Measurements from ENCODE around the gene ICE2. TPM values are rescaled to one million over a fixed set of nuclear protein-coding genes. Genes with fewer than 3 reads are reported as not detected.

Gene ICE2
- polyA plus RNA-seq, 1 of the 3 experiments (the other 2 are of a cell fraction), result 19.0 TPM

DNA sequence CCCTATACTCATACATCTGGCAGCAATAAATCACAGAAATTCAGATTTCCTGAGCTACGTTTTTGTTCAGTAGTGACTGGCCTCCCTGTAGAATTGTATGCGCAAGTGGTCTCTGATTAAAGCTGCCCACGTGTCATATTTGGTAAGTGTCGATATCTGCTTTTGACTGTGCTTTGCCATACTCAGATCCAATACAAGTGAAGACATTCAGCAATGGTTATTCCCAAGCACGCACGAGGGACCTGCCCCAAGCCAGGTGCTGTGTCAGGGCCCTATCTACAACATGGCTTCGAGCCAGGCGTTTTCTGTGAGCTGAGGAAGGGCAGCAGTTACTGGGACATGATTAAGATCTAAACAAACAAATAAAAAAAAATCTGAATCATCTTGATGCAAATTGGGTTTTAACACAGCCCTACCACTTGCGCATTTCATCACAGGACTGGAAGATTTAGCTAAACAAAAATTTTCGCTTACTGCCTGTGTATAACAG, 47.2 kb upstream of the ICE2 start:
- ChIA-PET CTCF (interaction anchor here (1.5 to 2.4 kb wide), 5 partner anchors 8 to 391 kb away, joined by 3 to 13 read pairs (median 5); no protein-coding TSS in a partner anchor), POLR2A (no interaction called here)
- Histone ChIP-seq H3K4me2 (no peak overlapping the region), H3K4me1 (ENCODE audit: control insufficient read depth in 1 of 2, insufficient read depth in 2 of 2, low read depth in 1 of 2, low read length in 1 of 2) (peaks cover 0 to 11% of the 10 kb centered on the region in 2 experiments; a peak in 2 of 4 replicates), H3K27me3 (ENCODE audit: insufficient read depth) (no peaks in the 10 kb centered on the region), H4K20me1 (ENCODE audit: insufficient read depth) (no peaks in the 10 kb centered on the region), H3K9ac (no peak overlapping the region), H3K36me3 (replicated peaks in 1 of 2; ENCODE audit: control insufficient read depth in 1 of 2, insufficient read depth in 2 of 2, low read length in 1 of 2) (no peaks in the 10 kb centered on the region), H3K79me2 (ENCODE audit: insufficient read depth) (no peaks in the 10 kb centered on the region), H3K27ac (ENCODE audit: low read depth in 2 of 2, low read length in 1 of 2) (no peak overlapping the region), H3F3A (replicated peaks; ENCODE audit: insufficient read depth) (no peaks in the 10 kb centered on the region), H3K4me3 (ENCODE audit: low read depth in 2 of 2, low read length in 1 of 2) (no peak overlapping the region), H3K9me3 (no peaks in the 10 kb centered on the region), H2AFZ (ENCODE audit: low read depth) (no peak overlapping the region), H3K9me2 (no peaks in the 10 kb centered on the region)
- DNase-seq, result peak; percentile 42
- WGBS (ENCODE audit: low lambda C conversion rate), result 72% methylated on average over 10 of the region's 10 CpGs
- TF ChIP-seq EP300 (IDR thresholded peaks at IDR 0.05; ENCODE audit: borderline replicate concordance in 1 of 2, low read depth in 1 of 2, low read length in 1 of 2) (no peak), GABPA (IDR thresholded peaks at IDR 0.05; ENCODE audit: low read depth) (no peak), GATA2 (CRISPR knock-in tag; IDR thresholded peaks at IDR 0.05) (0 out of 2 replicates have a peak, but pooled peaks have one; percentile 18), CHD2 (IDR thresholded peaks at IDR 0.05; ENCODE audit: low read length, partially characterized antibody) (peak; percentile 17), TCF12 (IDR thresholded peaks at IDR 0.05) (no peak), CTCF (IDR thresholded peaks at IDR 0.05) (no peak), MXI1 (IDR thresholded peaks at IDR 0.05; ENCODE audit: low read depth, low read length) (peak; percentile 34; the same call in 1 of the 2 replicates), SIN3A (IDR thresholded peaks at IDR 0.05; ENCODE audit: borderline replicate concordance, low read depth, low read length) (no peak), TEAD4 (IDR thresholded peaks at IDR 0.05; ENCODE audit: borderline replicate concordance, insufficient read depth) (no peak)

GRCh38 chr15:60525341-60526039, 46.5 kb upstream of the ICE2 start:
- Histone ChIP-seq H3K9me3 (no peaks in the 10 kb centered on the region), H3K4me1 (ENCODE audit: control insufficient read depth in 1 of 2, insufficient read depth in 2 of 2, low read depth in 1 of 2, low read length in 1 of 2) (peaks cover 1 to 11% of the 10 kb centered on the region in 2 experiments; a peak in 3 of 4 replicates), H4K20me1 (ENCODE audit: insufficient read depth) (no peaks in the 10 kb centered on the region), H3K9ac (no peak overlapping the region), H2AFZ (ENCODE audit: low read depth) (no peak overlapping the region), H3K79me2 (ENCODE audit: insufficient read depth) (no peaks in the 10 kb centered on the region), H3K36me3 (replicated peaks in 1 of 2; ENCODE audit: control insufficient read depth in 1 of 2, insufficient read depth in 2 of 2, low read length in 1 of 2) (no peaks in the 10 kb centered on the region), H3K9me2 (no peaks in the 10 kb centered on the region), H3K27ac (ENCODE audit: low read depth in 2 of 2, low read length in 1 of 2) (no peak overlapping the region), H3F3A (replicated peaks; ENCODE audit: insufficient read depth) (peaks cover 6% of the 10 kb centered on the region), H3K4me2 (no peak overlapping the region), H3K4me3 (ENCODE audit: low read depth in 2 of 2, low read length in 1 of 2) (no peak overlapping the region), H3K27me3 (ENCODE audit: insufficient read depth) (no peaks in the 10 kb centered on the region)
- 92% methylated on average over 4 of the region's 4 CpGs for WGBS (ENCODE audit: low lambda C conversion rate)
- DNase-seq, result no peak
- ChIA-PET POLR2A (no interaction called here), CTCF (interaction anchor here (1.5 to 2.4 kb wide), 3 partner anchors 165 to 391 kb away, joined by 5 to 13 read pairs (median 5); no protein-coding TSS in a partner anchor)
- TF ChIP-seq FOSL2 (IDR thresholded peaks at IDR 0.05; ENCODE audit: borderline replicate concordance, low read depth) (no peak), JUND (IDR thresholded peaks at IDR 0.05) (no peak), ZBTB33 (IDR thresholded peaks at IDR 0.05; ENCODE audit: borderline replicate concordance, low read depth) (no peak), USF2 (IDR thresholded peaks at IDR 0.05; ENCODE audit: borderline replicate concordance, low read depth, low read length) (no peak), TAF1 (IDR thresholded peaks at IDR 0.05; ENCODE audit: borderline replicate concordance, low read depth, low read length) (no peak), RFX5 (IDR thresholded peaks at IDR 0.05; ENCODE audit: low read length) (no peak), MXI1 (IDR thresholded peaks at IDR 0.05; ENCODE audit: low read depth, low read length) (no peak), EP300 (IDR thresholded peaks at IDR 0.05; ENCODE audit: borderline replicate concordance in 1 of 2, low read depth in 1 of 2, low read length in 1 of 2) (no peak), NFIC (IDR thresholded peaks at IDR 0.05; ENCODE audit: borderline replicate concordance) (no peak), IRF3 (IDR thresholded peaks at IDR 0.05; ENCODE audit: low read depth, low read length) (no peak), FOXJ3 (CRISPR knock-in tag; IDR thresholded peaks at IDR 0.05) (no peak), CHD2 (IDR thresholded peaks at IDR 0.05; ENCODE audit: low read length, partially characterized antibody) (no peak), PBX3 (IDR thresholded peaks at IDR 0.05) (no peak)
